K562 (cell line): ENCODE data around the gene PPP1CA. TPM values are rescaled to one million over a fixed set of nuclear protein-coding genes. Genes with fewer than 3 reads are reported as not detected.

ENCODE experiments used
- ARID2 ChIP-seq: fragments of 450-650 bp; IDR thresholded peaks from 2 replicates; pipeline ENCODE4 v1.6.1; 2017; ENCODE audit warnings: antibody characterized with exemption, mild to moderate bottlenecking
- ARNT ChIP-seq, 2 experiments: fragments of 450-650 bp; IDR thresholded peaks; 2 replicates each; pipeline ENCODE4 v1.6.1; 2016; ENCODE audit warnings: mild to moderate bottlenecking in 1 of 2
- CBX1 ChIP-seq: sonication (generic); IDR thresholded peaks from 2 replicates; pipeline ENCODE4 v1.6.1; 2016; ENCODE audit warnings: antibody characterized with exemption, low read depth, mild to moderate bottlenecking
- DACH1 ChIP-seq: fragments of 450-650 bp; IDR thresholded peaks from 2 replicates; pipeline ENCODE4 v1.6.1; 2018; ENCODE audit not compliant: partially characterized antibody
- EGR1 ChIP-seq: fragments of 450-650 bp; conservative IDR thresholded peaks from 2 replicates; pipeline ENCODE4 v1.6.1; 2017; ENCODE audit warnings: mild to moderate bottlenecking
- EWSR1 ChIP-seq: fragments of 450-650 bp; IDR thresholded peaks from 2 replicates; pipeline ENCODE4 v1.6.1; 2018; ENCODE audit warnings: borderline replicate concordance, mild to moderate bottlenecking, low read depth, moderate library complexity; ENCODE audit not compliant: partially characterized antibody
- GABPB1 ChIP-seq: sonication (generic); formaldehyde crosslinking; IDR thresholded peaks from 2 replicates; pipeline ENCODE4 v1.8.0; 2022; ENCODE audit warnings: mild to moderate bottlenecking, missing genetic modification reagents
- PYGO2 ChIP-seq: fragments of 450-650 bp; IDR thresholded peaks from 2 replicates; pipeline ENCODE4 v1.6.1; 2016; ENCODE audit warnings: mild to moderate bottlenecking, missing genetic modification characterization, moderate library complexity, missing compliant biosample characterization
- RAD21 ChIP-seq, 2 experiments: fragments of 250-450 bp in 1 of 2; fragments of 450-650 bp in 1 of 2; sonication (Bioruptor Pico) in 1 of 2; formaldehyde crosslinking in 1 of 2; IDR thresholded peaks in 1 of 2; conservative IDR thresholded peaks in 1 of 2; 2 replicates each; pipeline versions ENCODE4 v1.4.0 to v1.8.0; 2020 to 2022; ENCODE audit warnings: mild to moderate bottlenecking in 2 of 2, moderate library complexity in 1 of 2
- RCOR1 ChIP-seq, 2 experiments: IDR thresholded peaks; 2 replicates each; pipeline ENCODE4 v1.6.1; 2012; ENCODE audit warnings: low read depth in 2 of 2, low read length in 2 of 2, borderline replicate concordance in 1 of 2, improper control_type of control experiment in 1 of 2
- SMAD3 ChIP-seq: fragments of 450-650 bp; formaldehyde crosslinking; conservative IDR thresholded peaks from 2 replicates; pipeline ENCODE4 v1.4.0; 2020; ENCODE audit warnings: mild to moderate bottlenecking
- ZNF263 ChIP-seq: sonication (generic); formaldehyde crosslinking; IDR thresholded peaks from 2 replicates; pipeline ENCODE4 v1.8.0; 2022; ENCODE audit warnings: mild to moderate bottlenecking, missing genetic modification reagents, borderline replicate concordance
- ZNF764 ChIP-seq: fragments of 250-450 bp; sonication (Bioruptor Pico); IDR thresholded peaks from 2 replicates; pipeline ENCODE4 v1.4.0; 2020; ENCODE audit warnings: low read depth, mild to moderate bottlenecking, moderate library complexity
- ZNF830 ChIP-seq: fragments of 250-450 bp; sonication (Bioruptor Pico); IDR thresholded peaks from 2 replicates; pipeline ENCODE4 v1.5.0; 2021; ENCODE audit warnings: mild to moderate bottlenecking
- ZSCAN29 ChIP-seq: fragments of 450-650 bp; IDR thresholded peaks from 2 replicates; pipeline ENCODE4 v1.6.1; 2017
- polyA plus RNA-seq, 8 experiments: library from polyadenylated mRNA; depleted of rRNA in 4 of 8; stranded (reverse) in 5 of 8; unstranded in 3 of 8; fragments of >200 nt; fragmentation: Nextera tagmentation in 2 of 8; fragmentation: Illumina TruSeq in 1 of 8; extraction: Ambion mirVana in 2 of 8; extraction: Trizol in 1 of 8; gene quantifications; 2 replicates each; pipeline versions ENCODE4 v1.2.1 to v1.2.3, GENCODE V29; 2011 to 2014; ENCODE audit warnings: inconsistent platforms in 1 of 8, missing spikeins in 1 of 8
- total RNA-seq, 7 experiments: library from RNA; depleted of rRNA in 6 of 7; stranded (reverse); fragments of >200 nt in 6 of 7; fragmentation: Illumina TruSeq in 2 of 7; extraction: Trizol in 2 of 7; gene quantifications; 2 replicates each; pipeline versions ENCODE4 v1.2.1 to v1.2.3, GENCODE V29; 2011 to 2021; ENCODE audit warnings: low replicate concordance in 1 of 7

The PPP1CA gene
- total and polyA plus RNA-seq, 9 of the 15 experiments (the other 6 are each of a cell fraction or from before 2014, with no cell fraction given): 18.2 to 242 (median 188) TPM

DNA sequence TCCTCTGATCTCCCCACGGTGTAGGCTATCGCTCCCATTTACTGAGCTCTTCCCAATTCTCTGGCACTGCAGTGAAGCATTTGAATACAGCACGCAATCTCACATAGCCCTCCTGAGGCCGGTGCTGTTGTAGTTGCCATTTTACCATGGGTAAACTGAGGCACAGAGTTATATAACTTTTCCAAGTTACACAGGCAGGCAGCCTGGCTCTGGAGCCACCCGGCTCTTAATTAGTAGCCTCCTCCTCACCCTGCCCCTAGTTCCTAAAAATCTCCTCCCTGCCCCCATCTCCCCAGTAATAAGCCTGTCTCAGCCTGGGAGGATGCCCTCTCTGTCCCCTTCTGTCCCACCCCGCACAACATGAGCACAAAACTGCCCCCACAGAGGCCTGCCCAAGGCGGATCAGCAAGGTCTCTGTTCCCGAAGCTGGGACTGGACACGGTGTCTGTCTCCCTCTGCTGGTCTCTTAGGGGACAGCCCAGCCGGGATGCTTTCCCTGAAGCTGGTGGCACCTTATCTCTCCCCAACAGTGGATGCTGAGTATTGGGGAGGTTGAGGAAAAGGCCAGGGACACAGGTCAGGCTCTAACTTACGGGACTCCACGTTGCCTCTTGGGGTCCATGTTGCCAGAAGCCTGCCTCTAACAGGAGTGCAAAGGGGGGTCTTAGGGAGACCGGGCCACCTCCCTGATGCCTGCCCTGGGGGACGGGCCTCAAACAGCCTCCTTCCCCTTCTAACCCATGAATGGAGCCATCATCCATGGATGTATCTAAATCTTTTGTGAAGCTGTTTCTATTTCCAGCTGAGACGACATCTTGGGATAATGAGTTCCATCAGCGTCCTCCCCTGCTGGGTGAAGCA, 19.2 kb downstream of the PPP1CA start (continued):
- peak; percentile 98 for TF ChIP-seq ARID2
- TF ChIP-seq ZNF263: peak; percentile 39; the same call in 1 of the 2 replicates
- peak; percentile 99 for TF ChIP-seq RAD21 (CRISPR knock-in tag; conservative IDR thresholded peaks at IDR 0.05 in 1 of 2, IDR thresholded peaks at IDR 0.05 in 1 of 2)
- TF ChIP-seq CBX1: 0 out of 2 replicates have a peak, but pooled peaks have one; percentile 41
- peak; percentile 33; the same call in 1 of the 2 replicates for TF ChIP-seq EGR1
- peak in 1 of 2 experiments; percentile 45; a peak in 1 of 4 replicates for TF ChIP-seq ARNT (IDR thresholded peaks at IDR 0.05)
- TF ChIP-seq PYGO2 (tag): 0 out of 2 replicates have a peak, but pooled peaks have one; percentile 40
- TF ChIP-seq ZSCAN29: no peak
- 0 out of 2 replicates have a peak, but pooled peaks have one; percentile 16 for TF ChIP-seq ZNF764 (CRISPR knock-in tag)
- peak; percentile 55; the same call in 1 of the 2 replicates for TF ChIP-seq SMAD3 (CRISPR knock-in tag)
- peak in 1 of 2 experiments; percentile 64; a peak in 1 of 4 replicates for TF ChIP-seq RCOR1 (IDR thresholded peaks at IDR 0.05; ENCODE audit: borderline replicate concordance in 1 of 2, low read depth in 2 of 2, low read length in 2 of 2)
- peak; percentile 35; the same call in 1 of the 2 replicates for TF ChIP-seq GABPB1 (CRISPR knock-in tag)
- 0 out of 2 replicates have a peak, but pooled peaks have one; percentile 46 for TF ChIP-seq ZNF830 (CRISPR knock-in tag)
- TF ChIP-seq DACH1: no peak
- no peak for TF ChIP-seq EWSR1
